Suprapubic skin (tissue), 4 donors: Measurements from ENCODE around the gene GMCL2.

Source experiments
- CTCF ChIP-seq, 2 donors: fragments of 200-600 bp in 1 of 2; fragments of 450-650 bp in 1 of 2; sonication (generic) in 1 of 2; IDR thresholded peaks; one replicate each; pipeline ENCODE4 v1.5.1; 2016 to 2019; ENCODE audit warnings: antibody characterized with exemption in 2 of 2, mild to moderate bottlenecking in 1 of 2, moderate library complexity in 1 of 2
- POLR2A ChIP-seq, 2 donors: fragments of 450-650 bp; IDR thresholded peaks; one replicate each; pipeline ENCODE4 v1.6.1; 2017; ENCODE audit warnings: antibody characterized with exemption in 2 of 2, mild to moderate bottlenecking in 2 of 2, moderate library complexity in 2 of 2
- POLR2AphosphoS5 ChIP-seq, 3 donors: sonication (generic); formaldehyde crosslinking; IDR thresholded peaks; one replicate each; pipeline ENCODE4 v1.6.1; 2017; ENCODE audit warnings: antibody characterized with exemption in 3 of 3

GRCh38 chr5:178176791-178177190 is 10.4 kb downstream of the GMCL2 start:
- TF ChIP-seq POLR2AphosphoS5 (IDR thresholded peaks at IDR 0.05) (no peak), CTCF (IDR thresholded peaks at IDR 0.05) (no peak), POLR2A (IDR thresholded peaks at IDR 0.05) (no peak)
